ENCODE results near the gene KMT2A.
A peak's percentile ranks its signal among the peaks of the same experiment; 100 is the strongest.
"Not testable (repeated sequence)": the region's sequence is repeated elsewhere in the genome, so short reads cannot be mapped to it uniquely, and the experiment has no call there.

KMT2A gene

GRCh38 chr11:118565051-118565450 is 128.8 kb downstream of the KMT2A start:
- no peak overlapping the region for H3K4me3 ChIP-seq (ENCODE audit: extremely low read depth, insufficient read depth, low read length, poor library complexity, severe bottlenecking)
- 83 to 92% methylated on average over 1 to 4 of the region's 5 CpGs for WGBS, 2 experiments (ENCODE audit: insufficient coverage in 2 of 2)

GRCh38 chr11:118569670-118570069 is 133.4 kb downstream of the KMT2A start:
- H3K27ac ChIP-seq (ENCODE audit: low read depth, low read length, severe bottlenecking): no peak overlapping the region
- H3K4me3 ChIP-seq (ENCODE audit: extremely low read depth, insufficient read depth, low read length, poor library complexity, severe bottlenecking): no peak overlapping the region
- peaks cover 4% of the 10 kb centered on the region for H3K4me1 ChIP-seq (ENCODE audit: control insufficient read depth, insufficient read depth, low read length, poor library complexity, severe bottlenecking)
- H3K36me3 ChIP-seq (ENCODE audit: control insufficient read depth, insufficient read depth, low read length): peaks cover 2% of the 10 kb centered on the region
- 80 to 92% methylated on average over 1 to 2 of the region's 2 CpGs for WGBS, 2 experiments (ENCODE audit: insufficient coverage in 2 of 2)
- no peaks in the 10 kb centered on the region for H3K9me3 ChIP-seq (ENCODE audit: control insufficient read depth, low read length)

More at GRCh38 chr11:118565051-118565450, 128.8 kb downstream of the KMT2A start:
- Histone ChIP-seq H3K27ac (ENCODE audit: low read depth, low read length, severe bottlenecking) (no peak overlapping the region), H3K9me3 (ENCODE audit: control insufficient read depth, low read length) (no peaks in the 10 kb centered on the region), H3K36me3 (ENCODE audit: control insufficient read depth, insufficient read depth, low read length) (no peaks in the 10 kb centered on the region), H3K4me1 (ENCODE audit: control insufficient read depth, insufficient read depth, low read length, poor library complexity, severe bottlenecking) (no peaks in the 10 kb centered on the region)

GRCh38 chr11:118570787-118571186 is 134.5 kb downstream of the KMT2A start:
- H3K36me3 ChIP-seq (ENCODE audit: control insufficient read depth, insufficient read depth, low read length): peaks cover 6% of the 10 kb centered on the region
- peaks cover 4% of the 10 kb centered on the region for H3K4me1 ChIP-seq (ENCODE audit: control insufficient read depth, insufficient read depth, low read length, poor library complexity, severe bottlenecking)
- H3K27ac ChIP-seq (ENCODE audit: low read depth, low read length, severe bottlenecking): no peak overlapping the region
- no peaks in the 10 kb centered on the region for H3K9me3 ChIP-seq (ENCODE audit: control insufficient read depth, low read length)
- no peak overlapping the region for H3K4me3 ChIP-seq (ENCODE audit: extremely low read depth, insufficient read depth, low read length, poor library complexity, severe bottlenecking)
- 100% methylated on average over 1 of the region's 1 CpG; no CpG with 5 or more reads in 1 of the 2 experiments for WGBS, 2 experiments (ENCODE audit: insufficient coverage in 2 of 2)

GRCh38 chr11:118571701-118572060 is 135.4 kb downstream of the KMT2A start:
- not testable (repeated sequence) for H3K27ac ChIP-seq (ENCODE audit: low read depth, low read length, severe bottlenecking); H3K9me3 ChIP-seq (ENCODE audit: control insufficient read depth, low read length); H3K4me1 ChIP-seq (ENCODE audit: control insufficient read depth, insufficient read depth, low read length, poor library complexity, severe bottlenecking)
- WGBS, 2 experiments (ENCODE audit: insufficient coverage in 2 of 2): 70 to 86% methylated on average over 6 to 13 of the region's 15 CpGs
- H3K36me3 ChIP-seq (ENCODE audit: control insufficient read depth, insufficient read depth, low read length): peaks cover 11% of the 10 kb centered on the region
- peak overlapping the region; percentile 99 for H3K4me3 ChIP-seq (ENCODE audit: extremely low read depth, insufficient read depth, low read length, poor library complexity, severe bottlenecking)

GRCh38 chr11:118572061-118572980 is 136.0 kb downstream of the KMT2A start, which contains the start of gene ARCN1:
ARCN1 (plus strand) TSS chr11:118572409; CDS start chr11:118572548, 139 bp downstream.
- Histone ChIP-seq H3K27ac (ENCODE audit: low read depth, low read length, severe bottlenecking) (peak within 1 kb of the TSS; percentile 99), H3K4me1 (ENCODE audit: control insufficient read depth, insufficient read depth, low read length, poor library complexity, severe bottlenecking) (peaks cover 4% of the 10 kb centered on the region), H3K36me3 (ENCODE audit: control insufficient read depth, insufficient read depth, low read length) (peaks cover 18% of the 10 kb centered on the region), H3K9me3 (ENCODE audit: control insufficient read depth, low read length) (no peaks in the 10 kb centered on the region), H3K4me3 (ENCODE audit: extremely low read depth, insufficient read depth, low read length, poor library complexity, severe bottlenecking) (peak within 1 kb of the TSS; percentile 99)
- WGBS, 2 experiments (ENCODE audit: insufficient coverage in 2 of 2): 0 to 1% methylated on average over 34 to 38 of the region's 55 CpGs

GRCh38 chr11:118572981-118573550 is 136.8 kb downstream of the KMT2A start:
- Histone ChIP-seq H3K4me3 (ENCODE audit: extremely low read depth, insufficient read depth, low read length, poor library complexity, severe bottlenecking) (peak overlapping the region; percentile 99), H3K27ac (ENCODE audit: low read depth, low read length, severe bottlenecking) (peak overlapping the region; percentile 99), H3K9me3 (ENCODE audit: control insufficient read depth, low read length) (no peaks in the 10 kb centered on the region), H3K36me3 (ENCODE audit: control insufficient read depth, insufficient read depth, low read length) (peaks cover 18% of the 10 kb centered on the region), H3K4me1 (ENCODE audit: control insufficient read depth, insufficient read depth, low read length, poor library complexity, severe bottlenecking) (peaks cover 4% of the 10 kb centered on the region)
- WGBS, 2 experiments (ENCODE audit: insufficient coverage in 2 of 2): 0 to 14% methylated on average over 7 of the region's 10 CpGs

GRCh38 chr11:118574636-118575035 is 138.3 kb downstream of the KMT2A start:
- peaks cover 18% of the 10 kb centered on the region for H3K36me3 ChIP-seq (ENCODE audit: control insufficient read depth, insufficient read depth, low read length)
- H3K27ac ChIP-seq (ENCODE audit: low read depth, low read length, severe bottlenecking): peak overlapping the region; percentile 13
- H3K4me1 ChIP-seq (ENCODE audit: control insufficient read depth, insufficient read depth, low read length, poor library complexity, severe bottlenecking): peaks cover 4% of the 10 kb centered on the region
- 94 to 100% methylated on average over 4 to 5 of the region's 7 CpGs for WGBS, 2 experiments (ENCODE audit: insufficient coverage in 2 of 2)
- H3K9me3 ChIP-seq (ENCODE audit: control insufficient read depth, low read length): no peaks in the 10 kb centered on the region
- H3K4me3 ChIP-seq (ENCODE audit: extremely low read depth, insufficient read depth, low read length, poor library complexity, severe bottlenecking): peak overlapping the region; percentile 3
